GM21737 (cell line): ENCODE results near the gene CDK17.
"Not testable (repeated sequence)": the region's sequence is repeated elsewhere in the genome, so short reads cannot be mapped to it uniquely, and the experiment has no call there.

ENCODE experiments used
- ATAC-seq: cut with Tn5 transposase; IDR thresholded peaks from one replicate; pipeline ENCODE4 v1.9.1; 2021; ENCODE audit warnings: mild to moderate bottlenecking, moderate library complexity; ENCODE audit not compliant: unreplicated experiment

Gene CDK17

DNA sequence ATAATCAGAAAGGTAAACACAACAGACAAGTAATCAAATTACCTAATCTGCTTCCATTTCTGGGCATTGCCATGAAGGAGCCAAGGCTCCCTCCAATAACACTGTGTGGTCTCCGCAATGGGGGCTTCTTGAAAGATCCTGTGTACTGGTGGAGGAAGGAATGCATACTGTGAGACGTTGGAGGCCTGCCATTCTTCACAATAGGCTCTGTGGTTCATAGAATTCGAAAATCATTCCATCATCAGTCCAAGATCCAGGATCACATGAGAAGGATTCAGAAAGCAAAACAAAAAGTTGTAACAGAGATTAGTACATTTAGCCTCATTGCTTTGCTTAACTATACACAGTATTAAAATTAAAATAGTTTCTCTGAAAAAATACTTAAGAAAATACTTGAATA lies 76.3 kb downstream of the CDK17 start:
- no peak for ATAC-seq

DNA sequence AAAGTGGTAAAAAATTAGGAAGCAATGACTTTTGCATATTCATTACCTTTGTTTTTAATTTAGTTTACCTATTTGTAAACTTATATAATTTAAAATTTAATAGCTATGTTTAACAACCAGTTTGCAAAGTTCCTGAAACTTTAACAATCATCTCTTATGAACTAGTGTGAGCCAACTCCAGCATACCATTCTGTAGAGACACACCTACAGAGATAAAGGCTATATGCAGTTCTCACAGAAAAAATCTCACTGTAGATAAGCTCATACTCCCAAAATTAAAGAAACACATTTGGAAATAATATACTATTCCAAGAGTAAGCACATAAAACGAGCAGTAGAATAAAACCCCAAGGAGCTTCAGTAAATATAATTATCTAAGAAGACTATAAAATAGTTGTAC lies 77.5 kb downstream of the CDK17 start:
- no peak for ATAC-seq

DNA sequence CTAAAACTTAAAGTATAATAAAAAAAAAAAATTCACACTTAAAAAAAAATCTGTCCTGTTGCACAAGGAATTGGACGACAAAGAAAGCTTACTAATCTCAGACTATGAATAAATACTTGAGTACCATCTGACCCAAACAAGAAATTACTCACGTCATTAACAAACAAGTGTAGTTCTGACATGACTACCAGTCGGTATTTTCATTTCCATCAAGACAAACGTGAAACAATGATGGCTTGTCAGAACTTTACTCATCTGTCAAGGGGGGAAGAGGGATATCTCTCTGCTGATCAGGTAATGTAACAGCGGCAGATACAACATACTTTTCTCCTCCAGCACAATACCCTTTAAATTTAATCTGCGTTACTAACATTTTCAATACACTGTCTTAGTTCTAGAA lies 78.3 kb downstream of the CDK17 start:
- ATAC-seq: no peak

DNA sequence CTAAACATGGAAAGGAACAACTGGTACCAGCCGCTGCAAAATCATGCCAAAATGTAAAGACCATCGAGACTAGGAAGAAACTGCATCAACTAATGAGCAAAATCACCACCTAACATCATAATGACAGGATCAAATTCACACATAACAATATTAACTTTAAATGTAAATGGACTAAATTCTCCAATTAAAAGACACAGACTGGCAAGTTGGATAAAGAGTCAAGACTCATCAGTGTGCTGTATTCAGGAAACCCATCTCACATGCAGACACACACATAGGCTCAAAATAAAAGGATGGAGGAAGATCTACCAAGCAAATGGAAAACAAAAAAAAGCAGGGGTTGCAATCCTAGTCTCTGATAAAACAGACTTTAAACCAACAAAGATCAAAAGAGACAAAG lies 82.4 kb downstream of the CDK17 start:
- not testable (repeated sequence) for ATAC-seq

DNA sequence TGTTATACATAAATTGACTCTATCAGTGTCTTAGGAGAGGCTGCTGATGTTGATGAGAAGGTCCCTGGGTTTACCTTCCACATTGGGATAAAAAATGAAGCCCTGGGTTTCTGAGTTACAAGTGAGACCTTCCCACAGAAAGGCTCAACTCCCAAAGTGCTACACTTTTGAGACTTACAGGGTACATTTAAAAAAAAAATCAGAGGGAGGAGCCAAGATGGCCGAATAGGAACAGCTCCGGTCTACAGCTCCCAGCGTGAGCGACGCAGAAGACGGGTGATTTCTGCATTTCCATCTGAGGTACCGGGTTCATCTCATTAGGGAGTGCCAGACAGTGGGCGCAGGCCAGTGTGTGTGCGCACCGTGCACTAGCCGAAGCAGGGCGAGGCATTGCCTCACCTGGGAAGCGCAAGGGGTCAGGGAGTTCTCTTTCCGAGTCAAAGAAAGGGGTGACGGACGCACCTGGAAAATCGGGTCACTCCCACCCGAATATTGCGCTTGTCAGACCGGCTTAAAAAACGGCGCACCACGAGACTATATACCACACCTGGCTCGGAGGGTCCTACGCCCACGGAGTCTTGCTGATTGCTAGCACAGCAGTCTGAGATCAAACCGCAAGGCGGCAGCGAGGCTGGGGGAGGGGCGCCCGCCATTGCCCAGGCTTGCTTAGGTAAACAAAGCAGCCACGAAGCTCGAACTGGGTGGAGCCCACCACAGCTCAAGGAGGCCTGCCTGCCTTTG lies 84.3 kb downstream of the CDK17 start:
- not testable (repeated sequence) for ATAC-seq

DNA sequence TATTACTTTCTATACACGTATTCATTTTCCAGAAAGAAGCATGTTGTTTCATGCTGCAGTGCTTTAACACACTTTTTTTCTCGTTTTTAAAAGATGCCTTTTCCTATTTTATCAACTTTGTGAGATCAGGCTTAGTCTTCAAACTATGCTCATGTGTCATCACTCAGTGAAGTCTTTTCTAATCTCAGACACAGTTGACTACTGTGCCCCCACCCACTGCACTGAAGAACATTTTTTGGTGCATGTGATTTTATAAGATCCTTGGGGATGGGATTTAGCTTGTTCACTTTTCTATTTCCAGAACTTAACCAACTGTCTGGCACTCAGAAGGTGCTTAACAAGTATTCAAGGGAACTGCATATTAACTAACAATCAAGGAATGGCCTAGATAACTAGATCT lies 85.5 kb downstream of the CDK17 start:
- no peak for ATAC-seq

DNA sequence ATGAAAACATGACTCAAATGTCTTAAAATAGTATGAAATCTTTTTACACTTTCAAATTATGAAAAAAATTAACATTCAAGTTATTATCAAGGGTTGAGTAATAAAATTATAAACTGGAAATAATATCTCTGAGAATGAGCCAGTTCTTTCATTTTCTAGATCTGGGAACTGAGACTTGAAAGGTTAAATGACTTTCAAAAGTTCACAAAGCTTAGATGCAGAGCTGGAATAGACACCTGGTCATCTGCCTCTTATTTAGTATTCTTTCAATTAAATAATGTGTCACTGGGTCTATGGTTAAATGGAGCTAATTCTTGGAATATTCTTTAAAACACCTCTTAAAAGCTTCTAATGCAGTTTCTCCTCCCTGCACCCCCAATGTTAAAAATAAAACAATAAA lies 86.6 kb downstream of the CDK17 start:
- no peak for ATAC-seq

DNA sequence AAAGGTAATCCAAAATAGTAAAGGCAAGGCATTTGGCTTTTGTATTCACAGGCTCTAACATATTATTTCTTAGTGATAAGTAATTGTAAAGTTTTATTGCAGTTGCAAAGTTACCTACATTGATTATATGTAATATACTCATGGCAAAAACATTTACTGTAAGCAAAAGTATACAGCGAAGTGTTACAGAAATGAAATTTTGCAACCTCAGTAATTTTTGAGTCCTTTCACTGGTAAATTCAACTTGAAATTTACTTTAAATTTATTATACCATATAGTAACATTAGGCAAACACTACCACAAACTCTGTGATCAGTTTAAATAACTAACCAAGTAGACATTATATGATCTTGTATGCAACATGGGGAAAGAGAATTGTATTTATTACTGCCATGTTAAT lies 89.0 kb downstream of the CDK17 start:
- no peak for ATAC-seq

DNA sequence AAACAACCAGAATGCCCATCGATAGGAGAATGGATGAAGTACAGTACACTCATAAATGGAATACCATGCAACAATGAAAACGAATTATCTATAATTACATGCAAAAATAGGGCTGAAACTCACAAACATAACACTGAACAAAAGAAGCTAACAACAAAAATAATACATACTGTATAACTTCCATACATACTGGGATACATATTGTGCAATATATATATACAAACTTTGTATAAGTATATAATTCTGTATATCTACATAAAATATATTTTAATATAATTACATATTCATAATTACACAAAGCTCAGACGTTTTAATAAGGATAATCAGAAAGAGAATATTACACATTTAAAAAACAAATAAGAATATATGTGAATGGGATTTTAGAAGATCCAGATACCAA lies 90.2 kb downstream of the CDK17 start:
- ATAC-seq: no peak

DNA sequence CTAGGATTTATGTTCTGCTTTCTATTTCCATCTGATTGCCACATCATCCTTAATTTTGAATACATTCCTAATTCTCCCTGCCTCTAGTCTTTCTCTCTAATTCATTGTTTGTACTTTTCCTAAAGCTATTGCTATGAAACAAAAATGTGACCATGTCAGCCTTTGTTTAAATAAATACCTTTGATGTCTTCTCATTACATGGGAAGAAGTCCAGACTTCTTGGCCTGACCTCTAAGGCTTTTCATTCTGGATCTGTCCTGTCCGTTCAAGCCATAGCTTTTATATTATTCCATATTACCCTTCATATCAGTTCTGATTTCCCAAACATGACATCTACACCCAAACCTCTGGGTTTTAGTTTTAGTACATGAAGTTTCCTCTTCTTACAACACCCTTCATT lies 91.4 kb downstream of the CDK17 start:
- no peak for ATAC-seq

DNA sequence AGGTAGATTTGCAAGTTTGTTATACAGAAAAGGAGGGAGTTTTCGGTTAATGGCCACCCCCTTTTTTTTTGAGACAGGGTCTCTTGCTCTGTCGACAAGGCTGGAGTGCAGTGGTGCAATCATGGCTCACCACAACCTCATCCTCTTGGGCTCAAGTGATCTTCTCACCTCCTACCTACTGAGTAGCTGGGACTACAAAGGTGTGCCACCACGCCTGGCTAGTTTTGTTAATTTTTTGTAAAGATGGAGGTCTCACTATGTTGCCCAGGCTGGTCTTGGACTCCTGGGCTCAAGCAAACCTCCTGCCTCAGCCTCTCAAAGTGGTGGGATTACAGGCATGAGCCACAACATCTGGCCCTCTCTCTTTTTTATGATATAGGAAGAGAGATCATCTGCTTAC lies 94.6 kb downstream of the CDK17 start:
- no peak for ATAC-seq

DNA sequence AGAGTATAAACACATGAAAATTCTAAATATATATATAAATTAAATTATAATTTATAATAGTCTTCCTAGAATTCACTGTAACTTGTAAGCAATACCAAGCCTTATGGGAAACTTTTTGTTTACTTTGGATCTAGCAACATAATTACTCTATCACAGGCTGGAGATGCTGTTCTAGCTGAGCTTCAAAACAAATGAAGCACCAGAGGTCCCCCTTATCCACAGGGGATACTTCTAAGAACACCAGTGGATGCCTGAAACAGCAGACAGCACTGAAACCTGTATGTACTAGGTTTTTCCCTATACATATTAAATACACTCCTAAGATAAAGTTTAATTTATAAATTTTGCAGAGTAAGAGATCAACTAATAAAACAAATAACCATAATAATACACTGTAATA lies 96.6 kb downstream of the CDK17 start:
- ATAC-seq: no peak

DNA sequence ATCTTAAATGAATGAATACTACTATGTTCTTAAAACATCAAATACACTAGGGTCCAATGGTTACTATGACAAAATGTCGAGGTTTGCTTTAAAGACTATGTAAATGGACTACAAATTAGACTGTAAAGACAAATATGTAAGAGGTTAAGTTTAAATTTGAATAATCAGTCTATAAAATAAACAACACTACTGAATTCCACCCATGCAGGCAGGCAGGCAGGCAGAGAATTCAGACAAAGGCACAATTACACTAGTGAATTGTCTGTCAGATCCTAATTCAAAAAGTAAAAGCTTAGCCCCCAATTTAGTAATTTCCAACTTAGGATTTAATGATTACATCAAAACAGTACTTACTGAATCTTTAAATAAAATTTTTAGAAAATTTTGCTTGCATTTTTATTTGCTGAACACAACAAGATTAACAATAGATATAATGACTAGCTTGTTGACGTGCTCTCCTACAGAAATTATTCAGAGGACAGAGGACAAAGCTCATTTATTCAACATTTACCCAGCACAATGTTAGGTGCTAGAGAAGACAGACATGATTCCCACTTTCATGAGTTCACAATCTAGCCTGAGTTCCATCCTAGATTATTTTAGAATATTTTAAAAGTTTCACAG lies 97.4 kb downstream of the CDK17 start:
- no peak for ATAC-seq

DNA sequence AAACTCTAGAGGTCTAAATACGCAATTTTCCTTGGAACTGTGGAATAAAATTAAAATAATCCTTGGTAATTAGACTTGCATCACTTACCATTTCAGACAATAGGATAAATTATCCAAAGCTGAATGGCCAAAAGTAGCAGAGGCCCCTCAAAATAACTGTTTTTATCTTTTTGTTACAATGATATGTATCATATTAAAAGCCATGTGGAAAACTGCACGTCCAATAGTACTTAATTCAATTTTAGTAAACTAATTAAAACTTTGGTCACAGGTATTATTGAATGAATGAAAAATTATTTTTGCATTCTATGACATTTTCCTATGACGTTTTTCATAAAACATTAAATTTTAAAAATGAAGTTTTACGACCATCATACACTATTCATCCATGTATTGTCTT lies 98.5 kb downstream of the CDK17 start:
- ATAC-seq: no peak

DNA sequence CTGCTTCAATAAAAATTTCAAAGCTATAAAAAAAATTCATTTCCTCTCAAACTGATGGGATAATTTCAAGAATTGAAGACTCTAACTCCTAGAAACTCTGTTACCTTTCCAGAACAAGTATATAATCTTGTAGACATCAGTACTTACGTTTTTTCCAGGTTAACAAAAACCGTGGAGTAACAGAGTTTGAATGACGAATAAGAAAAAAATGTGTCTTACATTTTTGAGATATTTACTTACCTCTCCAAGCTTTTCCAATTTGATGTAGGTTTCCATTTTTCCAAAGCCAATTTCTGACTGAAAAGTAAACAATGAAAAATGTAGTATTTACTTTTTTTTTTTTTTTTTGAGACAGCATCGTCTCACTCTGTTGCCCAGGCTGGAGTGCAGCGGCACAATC lies 100.2 kb downstream of the CDK17 start:
- ATAC-seq: no peak

DNA sequence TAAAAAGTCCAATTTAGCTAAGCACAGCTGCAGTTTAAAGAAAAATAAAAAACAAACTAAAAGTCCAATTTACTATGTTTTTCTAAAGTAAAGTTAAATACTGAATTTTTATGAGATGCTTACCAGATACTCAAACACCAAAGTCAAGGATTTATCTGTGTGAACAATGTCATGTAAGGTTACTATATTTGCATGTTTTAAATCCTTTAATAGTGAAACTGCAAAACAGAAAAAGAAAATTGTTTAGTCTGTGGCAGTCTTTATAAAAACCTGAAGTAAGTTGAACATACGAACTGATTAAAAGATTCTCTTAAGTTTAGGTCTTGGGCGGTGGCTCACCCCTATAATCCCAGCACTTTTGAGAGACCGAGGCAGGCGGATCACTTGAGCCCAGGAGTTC lies 102.7 kb downstream of the CDK17 start:
- ATAC-seq: no peak

DNA sequence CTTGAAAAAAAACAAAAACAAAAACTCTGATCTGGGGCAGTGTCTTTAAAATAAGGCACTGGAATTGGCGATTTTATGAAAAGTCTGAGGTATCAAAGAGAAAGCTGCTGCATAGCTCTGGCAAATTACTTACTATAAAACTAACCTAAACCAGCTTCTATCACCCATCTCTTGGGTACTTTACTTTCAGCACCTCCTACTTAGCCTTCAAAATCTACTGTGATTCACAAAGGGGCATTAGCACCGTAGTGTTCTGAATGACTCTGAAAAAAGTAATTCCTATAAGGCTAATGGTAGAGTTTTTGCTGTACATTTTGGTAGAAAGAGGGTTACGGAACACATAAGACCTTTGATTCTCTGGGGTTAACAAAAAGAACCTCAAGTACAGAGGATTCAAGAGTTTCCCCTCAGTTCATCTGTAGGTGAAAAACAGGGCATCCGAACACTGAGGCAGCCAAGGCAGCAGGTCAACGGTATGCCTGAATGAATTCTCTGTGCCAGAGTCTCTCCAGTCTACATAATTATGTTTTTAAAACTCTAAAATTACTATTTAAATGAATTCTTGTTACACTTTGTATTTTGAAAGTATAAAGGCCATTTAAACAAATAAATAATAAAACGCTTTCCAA lies 104.6 kb downstream of the CDK17 start:
- ATAC-seq: no peak

DNA sequence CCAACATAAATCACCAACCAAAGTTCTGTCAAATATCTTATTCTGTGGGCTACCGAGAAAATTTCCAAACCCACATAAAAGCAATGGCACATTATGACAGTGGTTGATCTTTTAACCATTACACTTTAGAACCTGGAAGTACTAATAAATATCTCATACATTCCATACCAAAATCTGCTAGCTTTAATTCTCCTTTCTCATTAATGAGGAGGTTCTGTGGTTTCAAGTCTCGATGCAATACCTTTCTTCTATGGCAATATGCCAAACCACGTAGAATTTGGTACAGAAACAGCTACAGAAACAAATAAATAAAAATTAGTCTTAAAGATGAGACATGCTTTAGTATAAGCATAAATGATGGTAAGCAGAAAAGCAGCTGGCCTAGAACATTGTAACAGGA lies 105.4 kb downstream of the CDK17 start:
- no peak for ATAC-seq

DNA sequence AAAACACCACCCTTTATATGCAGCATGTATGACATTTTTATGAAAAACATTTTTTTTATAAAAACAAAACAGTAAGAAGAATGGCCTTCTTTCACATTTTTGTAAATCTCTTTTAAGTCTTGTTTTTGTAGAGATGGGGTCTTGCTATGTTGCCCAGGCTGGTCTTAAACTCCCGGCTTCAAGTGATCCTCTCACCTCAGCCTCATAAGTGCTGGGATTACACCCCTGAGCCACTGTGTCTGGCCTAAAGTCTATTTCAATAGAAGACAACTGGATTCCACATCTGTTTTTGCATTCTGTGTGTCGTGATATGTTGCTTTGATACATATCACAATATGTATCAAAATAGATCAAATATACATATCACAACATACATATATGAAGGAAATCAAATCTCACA lies 107.1 kb downstream of the CDK17 start:
- ATAC-seq: no peak

DNA sequence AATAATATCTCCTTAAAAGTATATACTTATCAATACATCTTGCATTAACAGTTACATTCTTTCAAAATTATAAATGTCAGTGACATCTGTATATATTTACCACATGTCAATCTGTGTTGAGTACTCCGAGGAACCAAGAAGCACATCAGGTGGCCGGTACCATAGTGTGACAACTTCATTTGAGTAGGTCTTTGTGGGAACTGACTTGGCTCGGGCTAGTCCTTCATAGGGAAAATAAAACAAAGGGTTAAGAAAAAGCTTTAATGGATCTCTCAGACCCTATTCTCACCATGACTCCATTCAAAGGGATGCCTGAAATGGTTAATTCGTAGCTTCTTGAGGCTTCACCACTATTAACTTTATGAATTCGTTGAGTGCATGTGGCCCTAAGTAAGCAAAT lies 111.2 kb downstream of the CDK17 start:
- ATAC-seq: no peak

DNA sequence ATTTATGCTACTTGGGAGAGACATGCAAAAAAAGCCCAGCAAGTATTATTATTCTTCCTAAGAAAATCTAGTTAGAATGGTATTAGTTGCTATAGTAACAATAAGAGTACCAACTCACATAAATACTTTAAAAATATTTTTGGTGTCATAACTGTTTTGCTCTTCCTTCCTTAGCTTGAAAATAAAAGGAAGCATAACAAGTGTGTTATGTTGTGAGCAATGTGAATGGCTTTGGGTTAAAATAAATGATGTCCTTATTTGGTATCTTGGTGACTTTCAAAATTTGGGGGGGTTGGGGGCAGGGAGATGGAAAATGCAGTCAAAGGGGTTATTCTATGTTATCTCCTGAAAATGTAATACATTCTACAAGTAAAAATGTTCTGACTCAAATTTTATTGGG lies 115.1 kb downstream of the CDK17 start:
- ATAC-seq: no peak

DNA sequence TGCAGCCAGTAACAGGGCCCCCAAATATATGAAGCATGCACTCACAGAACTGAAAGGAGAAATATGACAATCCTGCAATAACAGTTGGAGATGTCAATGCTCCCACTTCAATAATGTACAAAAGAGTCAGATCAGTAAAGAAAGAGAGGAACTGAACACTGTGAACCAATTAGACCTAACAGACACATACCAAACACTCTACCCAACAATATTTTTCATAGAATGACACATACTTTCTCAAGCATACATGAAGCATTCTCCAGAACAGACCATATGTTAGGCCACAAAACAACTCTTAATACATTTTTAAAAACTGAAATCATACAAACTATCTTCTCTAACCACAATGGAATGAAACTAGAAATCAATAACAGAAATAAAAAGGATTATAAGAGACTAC lies 125.9 kb downstream of the CDK17 start:
- ATAC-seq: no peak
